ENCODE data around the gene KCNMA1.
"Not testable (repeated sequence)": the region's sequence is repeated elsewhere in the genome, so short reads cannot be mapped to it uniquely, and the experiment has no call there.

KCNMA1 gene

DNA sequence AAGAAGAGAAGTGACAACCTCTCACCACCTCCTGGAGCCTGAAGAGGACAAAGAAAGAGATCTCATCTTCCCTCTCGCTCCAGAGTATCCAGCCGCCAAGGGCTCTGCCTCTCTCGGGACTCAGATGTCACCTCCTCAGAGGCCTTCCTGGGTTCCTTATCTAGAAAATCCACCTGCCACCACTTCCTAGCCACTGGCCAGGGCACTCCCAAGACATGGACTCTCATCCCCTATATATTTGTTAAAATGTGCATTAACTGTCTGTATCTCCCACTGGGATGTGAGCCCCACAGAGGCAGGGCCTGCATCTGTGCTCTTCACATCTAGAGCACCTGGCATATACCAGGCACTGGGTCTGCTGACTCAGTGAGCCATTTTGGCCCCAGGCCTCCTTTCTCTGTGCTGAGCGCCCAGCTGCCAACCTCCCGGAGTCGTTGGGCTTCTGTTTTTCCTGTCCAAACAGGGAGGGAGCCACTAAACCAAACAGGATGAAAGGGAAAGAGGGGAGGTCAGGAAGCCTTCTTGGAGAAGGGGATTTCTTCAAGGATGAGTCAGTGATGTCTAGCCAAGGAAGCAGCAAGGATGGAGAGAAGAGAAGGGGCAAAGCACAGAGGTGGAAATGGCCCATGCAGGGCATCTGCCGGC lies 58.9 kb downstream of the KCNMA1 start:
- no peak for DNase-seq

DNA sequence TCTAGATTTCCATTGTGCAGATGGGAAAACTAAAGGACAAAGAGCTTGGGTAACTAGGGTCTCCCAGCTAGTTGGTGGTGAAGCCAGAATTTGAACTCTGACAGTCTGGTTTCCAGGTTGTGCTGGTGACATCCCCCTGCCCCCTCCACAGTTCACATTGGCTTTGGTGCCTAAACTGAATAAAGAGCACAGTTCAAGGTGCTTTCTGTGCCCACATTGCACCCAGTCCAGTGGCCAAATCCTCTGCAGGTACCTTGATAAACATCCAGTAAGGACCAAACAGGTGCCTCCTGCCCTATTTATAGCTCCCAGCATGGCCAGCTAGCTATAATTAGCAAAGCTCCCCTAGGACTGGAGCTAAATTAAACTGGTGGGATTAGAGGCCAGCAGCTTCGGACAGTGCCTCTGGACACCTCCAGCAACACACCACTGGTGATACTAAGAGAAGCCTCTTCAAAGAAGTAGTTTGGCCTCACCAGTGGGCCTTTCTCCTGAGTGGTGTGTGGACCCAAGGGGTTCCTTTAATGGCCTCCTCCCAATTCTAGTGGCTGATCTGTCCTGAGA lies 59.9 kb downstream of the KCNMA1 start:
- no peak for DNase-seq

DNA sequence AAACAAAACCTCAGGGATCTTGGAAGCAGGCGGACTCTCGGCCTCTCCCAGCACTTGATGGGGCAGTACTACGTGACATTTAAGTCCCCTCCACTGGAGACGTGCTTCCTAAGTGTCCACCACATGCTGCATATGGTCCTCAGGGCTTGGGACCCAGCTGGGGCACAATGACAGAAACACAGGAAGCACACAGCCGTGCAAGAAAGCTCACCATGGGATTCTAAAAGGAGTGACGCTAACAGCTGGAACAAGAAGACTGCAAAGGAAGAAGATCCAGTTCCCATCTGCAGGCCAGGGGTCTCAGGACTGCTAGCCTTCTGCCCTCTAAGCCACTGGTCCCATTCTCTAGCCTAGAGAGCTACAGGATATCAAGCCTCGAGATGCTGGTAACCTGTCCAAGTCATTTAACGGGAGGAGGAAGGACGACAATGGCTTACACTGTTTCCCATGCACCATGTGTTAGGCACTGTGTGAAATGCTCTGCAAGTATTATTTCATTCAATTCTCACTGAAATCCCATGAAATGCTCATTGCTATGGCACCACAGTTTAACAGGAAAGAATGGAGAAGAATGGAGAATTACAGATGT lies 61.1 kb downstream of the KCNMA1 start:
- no peak for DNase-seq

DNA sequence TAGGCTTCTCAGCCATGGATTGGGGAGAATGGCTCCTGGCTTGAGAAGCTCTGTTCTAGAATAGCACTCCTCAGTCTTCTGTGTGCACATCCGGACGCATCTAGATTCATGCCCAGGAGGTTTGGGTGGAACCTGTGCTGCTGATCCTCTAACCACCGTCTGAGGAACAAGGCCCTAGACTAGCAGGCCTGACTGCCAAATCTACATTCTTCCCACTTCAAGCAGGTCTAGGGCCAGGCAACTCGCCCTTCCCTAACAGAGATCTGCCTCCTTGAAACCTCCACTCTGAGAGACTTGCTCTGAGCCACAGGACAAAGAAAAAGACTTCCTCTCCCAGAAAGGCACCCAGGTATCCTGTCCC lies 61.6 kb downstream of the KCNMA1 start:
- DNase-seq = no peak

DNA sequence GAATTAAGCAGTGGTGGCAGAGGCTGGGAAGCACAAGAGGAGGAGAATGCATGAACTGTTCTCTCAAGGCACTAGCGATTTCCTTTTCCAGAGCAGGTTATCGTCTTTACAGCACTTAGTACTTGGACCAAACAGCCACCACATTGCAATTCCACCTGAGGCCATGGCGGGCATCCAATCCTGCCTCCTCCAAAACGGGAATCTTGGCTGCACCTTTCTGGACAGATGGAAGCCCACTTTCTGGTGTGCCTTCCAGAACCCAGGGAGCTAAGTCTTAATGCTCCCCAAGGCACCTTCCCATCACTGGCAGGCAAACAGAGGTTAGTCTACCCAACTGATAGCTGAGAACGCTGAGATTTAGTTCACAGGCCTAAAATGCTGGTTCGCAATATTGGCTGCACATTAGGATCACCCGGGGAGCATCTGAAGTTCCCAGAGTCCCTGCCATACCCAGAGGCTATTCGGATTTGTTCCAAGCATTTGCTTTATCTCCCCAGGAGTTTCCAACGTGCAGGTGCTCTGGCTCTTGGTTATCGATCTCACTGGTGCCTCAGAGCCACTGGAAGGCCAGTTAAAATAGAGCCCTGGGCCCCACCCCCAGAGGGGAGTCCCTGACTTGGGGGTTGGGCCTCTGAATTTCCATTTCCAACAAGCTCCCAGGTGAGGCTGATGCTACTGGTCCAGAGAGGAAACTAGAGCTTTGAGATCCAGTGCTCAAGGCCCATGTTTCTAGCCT lies 62.2 kb downstream of the KCNMA1 start:
- DNase-seq = no peak

DNA sequence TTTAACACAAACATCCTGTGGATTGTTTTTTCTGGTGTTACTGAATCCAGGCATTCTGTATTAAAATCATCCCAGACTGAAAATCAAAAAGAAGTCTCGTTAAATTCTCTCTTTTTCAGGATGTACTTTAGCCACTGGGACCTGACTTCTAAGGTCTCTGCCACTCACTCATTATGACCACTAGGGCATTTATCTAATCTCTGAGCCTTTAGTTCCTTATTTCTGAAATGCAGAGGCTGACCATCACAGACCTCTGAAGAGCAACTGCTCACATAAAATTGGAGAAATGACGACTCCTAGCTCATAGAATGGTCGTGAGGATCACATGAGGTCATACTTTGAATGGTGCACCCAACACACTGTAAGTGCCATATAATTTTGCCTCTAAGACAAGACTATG lies 63.2 kb downstream of the KCNMA1 start:
- no peak for DNase-seq

DNA sequence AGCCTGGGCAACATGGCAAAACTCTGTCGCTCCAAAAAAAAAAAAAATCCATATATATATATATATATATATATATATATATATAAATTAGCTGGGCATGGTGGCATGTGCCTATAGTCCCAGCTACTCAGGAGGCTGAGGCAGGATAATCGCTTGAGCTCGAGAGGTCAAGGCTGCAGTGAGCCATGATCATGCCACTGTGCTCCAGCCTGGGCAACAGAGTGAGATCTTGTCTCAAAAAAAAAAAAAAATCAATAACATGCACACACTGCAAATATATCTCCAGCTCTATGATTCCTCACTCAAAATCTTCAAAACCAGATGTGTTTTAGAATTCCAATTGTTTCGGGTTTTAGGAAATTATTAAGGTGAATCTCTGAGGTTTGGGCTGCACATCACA lies 65.1 kb downstream of the KCNMA1 start:
- not testable (repeated sequence) for DNase-seq

DNA sequence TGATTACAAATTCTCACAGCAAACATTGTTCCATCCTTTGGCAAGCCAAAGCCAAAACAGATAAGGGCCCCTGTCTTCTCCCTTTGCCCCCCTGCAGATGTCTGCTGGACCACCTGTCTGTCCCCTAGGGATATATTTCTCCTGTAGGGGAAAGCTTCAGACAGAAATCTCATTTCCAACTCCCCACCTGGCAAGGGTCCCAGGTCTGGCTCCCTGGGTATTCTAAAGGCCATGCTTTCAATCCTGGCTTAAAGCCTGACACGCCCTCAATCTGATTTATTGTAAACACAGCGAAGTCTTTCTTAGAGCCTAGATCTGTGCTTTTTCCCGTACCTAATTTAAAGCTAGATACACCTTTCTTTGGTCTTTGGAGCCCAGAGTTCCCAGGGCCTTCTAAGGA lies 66.1 kb downstream of the KCNMA1 start:
- DNase-seq = no peak

DNA sequence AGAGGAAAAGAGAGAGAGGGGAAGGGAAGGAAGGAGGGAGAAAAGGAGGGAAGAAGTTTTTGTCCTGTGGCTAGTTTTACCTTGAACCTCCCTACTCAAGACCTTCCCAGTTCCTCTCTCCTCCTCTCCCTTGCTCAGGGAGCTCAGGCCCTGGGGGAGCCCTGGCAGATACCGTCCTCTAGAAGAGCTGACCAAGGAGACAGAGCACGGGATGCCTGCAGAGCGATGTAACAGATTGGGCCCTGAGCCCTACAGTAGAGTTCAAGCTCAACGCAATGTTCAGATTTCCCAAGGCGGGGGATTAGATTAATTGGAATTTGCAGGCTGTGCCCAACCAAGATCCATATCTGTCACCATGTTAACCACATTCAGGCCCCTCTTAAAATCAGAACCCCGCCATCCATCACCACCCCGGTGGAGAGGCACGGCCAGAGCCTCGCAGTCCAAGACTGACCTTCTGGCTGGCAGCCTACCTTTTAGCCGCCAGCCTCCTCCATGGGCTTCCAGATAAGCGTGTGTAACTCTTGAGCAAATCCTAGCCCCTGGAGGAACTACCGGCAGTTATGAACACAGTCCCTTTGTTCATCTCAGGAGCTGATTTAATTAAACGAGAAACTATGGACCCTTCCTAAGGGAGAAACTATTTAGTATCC lies 70.6 kb downstream of the KCNMA1 start:
- DNase-seq = no peak

DNA sequence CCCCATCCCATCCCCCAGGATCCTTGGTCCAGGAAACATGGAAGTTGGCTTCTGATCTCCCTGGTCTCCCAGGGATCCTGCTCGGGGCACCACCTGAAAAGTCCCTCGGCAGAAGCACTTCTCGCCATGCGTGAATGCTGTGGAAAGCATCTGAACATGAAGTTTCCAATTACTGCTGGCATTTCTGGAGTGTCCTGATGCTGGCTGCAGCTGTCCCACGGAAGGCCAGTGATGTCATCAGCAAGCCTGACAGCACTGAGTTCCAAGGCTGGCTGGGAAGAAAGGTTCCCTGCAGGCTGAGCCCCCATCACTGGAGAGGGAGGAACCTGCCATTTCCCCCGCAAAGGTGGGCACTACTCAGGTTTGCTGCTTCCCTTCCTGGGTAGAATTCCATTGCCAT lies 71.4 kb downstream of the KCNMA1 start:
- no peak for DNase-seq

DNA sequence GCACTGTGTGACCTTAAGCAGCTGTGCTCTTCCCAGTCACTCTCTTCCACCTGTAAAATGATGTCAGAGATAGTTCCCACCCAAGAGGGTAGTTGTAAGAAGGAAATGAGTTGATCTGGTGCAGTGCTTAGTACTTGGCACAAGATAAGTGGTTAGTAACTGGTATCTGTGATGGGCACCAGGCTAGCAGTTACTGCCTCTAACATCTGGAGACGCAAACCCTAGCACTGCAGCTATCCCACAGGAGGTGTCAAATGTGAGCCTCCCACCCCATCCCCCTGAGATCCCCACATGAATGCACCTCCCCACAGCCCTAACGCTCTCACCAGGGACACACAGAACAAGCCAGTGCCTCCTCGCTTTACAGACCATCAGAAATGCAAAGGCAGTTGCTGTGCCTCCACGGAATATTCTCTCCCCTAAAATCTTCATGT lies 72.0 kb downstream of the KCNMA1 start:
- no peak for DNase-seq

DNA sequence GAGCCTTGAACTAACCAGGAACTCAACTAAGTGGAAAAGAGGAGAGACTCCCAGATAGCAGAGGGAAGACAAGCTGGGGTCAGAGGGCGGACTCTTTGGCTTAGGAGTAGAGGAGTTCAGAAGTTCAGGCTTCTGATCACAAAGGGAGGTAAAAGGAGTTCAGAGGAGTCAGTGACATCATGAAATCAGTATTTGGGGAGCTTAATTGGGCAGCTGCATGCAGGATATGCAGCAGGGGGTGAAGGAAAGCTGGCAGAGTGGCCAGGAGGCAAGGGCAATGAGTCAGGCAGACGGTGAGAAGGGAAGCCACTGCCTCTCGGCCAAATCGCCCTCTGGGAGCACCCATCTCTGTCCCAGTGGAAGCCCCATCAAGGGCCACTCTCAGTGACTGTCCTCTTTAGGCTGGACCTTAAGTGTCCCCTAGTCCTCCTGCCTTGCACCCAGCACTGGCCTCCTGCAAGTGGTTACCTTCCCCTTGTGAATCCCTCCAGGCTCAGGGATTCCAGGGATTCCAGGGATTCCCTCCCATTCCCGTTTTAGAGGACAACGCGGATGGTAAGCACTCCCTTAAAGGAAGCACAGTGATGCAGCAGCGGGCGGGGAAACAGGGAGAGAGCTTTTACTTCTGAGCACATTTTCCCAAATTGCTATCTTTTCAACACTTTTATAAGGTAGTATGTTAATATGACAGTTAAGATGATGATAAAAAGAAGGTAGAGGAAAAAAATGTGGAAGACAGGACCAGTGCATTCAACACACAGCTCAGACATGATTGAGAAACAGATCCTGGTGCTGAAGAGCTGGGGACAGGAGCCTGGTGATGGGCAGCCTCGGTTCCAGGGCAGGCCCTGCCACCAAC lies 72.6 kb downstream of the KCNMA1 start:
- no peak for DNase-seq

DNA sequence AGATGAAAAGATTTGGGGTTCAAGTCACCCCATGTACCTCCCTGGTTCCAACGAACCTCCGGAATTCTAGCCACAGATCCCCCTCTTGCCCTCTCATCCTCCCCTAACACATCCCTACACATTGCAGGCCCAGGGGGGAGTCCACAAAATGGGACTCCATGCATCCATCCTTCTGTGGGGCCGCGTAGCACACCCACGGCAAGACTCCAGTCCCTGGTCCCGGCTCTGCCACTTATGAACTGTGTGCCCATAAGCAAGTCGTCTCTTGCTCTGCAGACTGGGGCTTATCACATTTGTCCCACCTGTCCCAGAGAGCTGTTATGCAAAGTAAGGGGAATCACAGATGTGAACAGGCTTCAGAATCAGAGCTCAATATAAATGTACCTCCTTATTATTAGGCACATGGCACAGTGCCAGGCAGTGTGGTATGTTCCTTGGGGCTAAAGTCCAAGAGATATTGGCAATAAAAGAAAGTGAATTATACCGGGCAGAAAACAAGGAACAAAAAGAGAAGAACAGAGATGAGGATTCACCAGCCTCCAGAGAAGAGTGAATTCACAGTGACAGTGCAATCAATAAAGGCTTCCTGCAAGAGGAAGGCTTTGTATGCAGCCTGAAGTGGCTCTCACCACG lies 73.9 kb downstream of the KCNMA1 start:
- DNase-seq = no peak

DNA sequence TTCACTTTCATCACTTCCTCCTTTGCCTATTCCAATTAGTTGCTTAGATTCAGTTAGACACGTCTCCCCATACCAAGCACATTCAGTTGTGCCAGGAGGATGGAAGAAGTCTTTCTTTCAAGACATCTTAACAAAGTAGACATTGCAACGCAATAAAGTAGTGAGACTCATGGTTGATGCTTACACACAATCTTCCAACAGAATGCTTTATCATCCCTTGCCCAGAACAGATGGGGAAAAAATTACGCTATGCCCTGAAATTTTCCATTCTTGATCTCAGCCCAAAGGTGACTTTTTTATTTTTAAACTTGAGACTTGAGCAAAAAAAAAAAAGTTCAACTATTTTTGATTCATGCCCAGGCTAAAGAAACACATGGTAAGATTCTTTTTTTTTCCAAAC lies 74.9 kb downstream of the KCNMA1 start:
- no peak for DNase-seq

DNA sequence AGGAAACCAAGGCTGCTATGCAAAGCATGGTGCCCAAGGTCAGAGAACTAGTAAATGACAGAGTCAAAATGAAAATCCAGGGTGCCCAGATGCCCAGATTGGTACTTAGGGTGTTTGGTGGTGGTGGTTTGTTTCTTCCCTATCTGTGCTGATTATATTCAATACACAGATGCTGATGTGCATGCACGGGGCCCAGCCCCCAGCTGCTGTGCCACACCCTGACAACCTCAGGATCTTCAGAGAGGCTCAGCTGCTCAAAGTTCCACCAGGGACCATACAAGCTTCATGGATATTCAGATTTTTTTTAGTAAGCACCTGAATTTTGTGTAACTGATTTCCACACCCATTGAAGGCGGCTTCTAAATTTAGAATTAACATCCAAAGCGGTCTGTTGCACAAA lies 75.6 kb downstream of the KCNMA1 start:
- no peak for DNase-seq

DNA sequence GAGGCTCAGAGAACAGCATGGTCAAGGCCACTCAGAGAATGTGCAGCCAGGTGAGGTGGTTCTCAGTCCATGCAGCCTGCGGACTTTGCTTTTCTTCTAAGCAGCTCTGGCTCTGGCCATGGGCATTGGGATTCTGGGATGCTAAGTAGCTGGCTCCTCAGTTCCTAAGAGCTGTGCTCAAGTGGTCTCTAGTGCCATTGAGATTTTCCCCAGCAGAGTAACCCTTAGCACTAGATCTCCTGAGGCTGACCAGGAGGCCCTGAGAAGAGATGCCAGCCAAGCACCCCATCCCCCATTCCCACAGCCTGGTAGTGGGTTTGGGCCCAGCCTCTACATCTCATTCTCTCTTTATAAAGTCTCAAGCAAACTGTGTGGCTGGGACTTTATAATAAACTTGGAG lies 77.1 kb downstream of the KCNMA1 start:
- DNase-seq = peak in 1 of 2 experiments; percentile 36

DNA sequence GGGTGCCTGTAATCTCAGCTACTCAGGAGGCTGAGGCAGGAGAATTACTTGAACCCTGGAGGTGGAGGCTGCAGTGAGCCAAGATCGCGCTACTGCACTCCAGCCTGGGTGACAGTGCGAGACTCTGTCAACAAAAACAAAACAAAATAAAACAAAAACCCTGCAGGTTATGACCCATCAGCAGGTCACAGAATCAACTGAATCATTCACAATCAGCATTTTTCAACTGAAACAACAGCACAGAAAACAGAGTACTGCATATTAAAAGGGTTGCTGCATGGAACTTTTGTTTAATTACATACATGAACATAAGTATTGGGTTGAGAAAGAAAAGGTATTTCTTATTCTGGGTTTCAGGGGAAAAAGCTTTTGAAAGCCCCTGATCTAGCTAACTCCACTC lies 77.6 kb downstream of the KCNMA1 start:
- DNase-seq = no peak

DNA sequence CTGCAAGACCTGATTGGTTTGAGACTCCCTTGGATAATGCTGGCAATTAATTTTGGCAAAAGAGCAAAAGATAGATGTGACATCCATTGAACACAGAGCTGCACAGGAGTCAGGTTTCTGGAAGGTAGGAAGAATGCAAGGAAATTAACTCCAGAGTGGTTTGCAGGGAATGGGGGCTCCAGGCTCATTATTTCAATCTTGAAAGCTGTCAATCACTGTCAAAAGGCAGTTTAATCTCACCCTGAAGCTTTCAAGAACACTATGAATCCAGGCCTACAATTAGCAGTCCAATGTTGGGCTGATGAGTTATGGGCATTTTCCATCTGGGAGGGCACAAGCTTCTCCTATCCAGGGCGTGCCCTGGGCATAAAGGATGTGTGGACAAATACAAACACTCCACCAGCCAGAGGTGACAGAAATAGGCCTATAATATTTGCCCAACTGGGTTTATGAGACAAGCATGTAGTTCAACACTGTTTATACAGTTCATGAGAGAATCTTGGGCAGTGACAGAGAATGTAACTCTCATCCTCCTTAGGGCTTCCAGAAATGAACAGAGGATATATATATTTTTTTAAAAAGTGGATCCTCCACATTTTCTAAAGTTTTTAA lies 80.5 kb downstream of the KCNMA1 start:
- DNase-seq = no peak

DNA sequence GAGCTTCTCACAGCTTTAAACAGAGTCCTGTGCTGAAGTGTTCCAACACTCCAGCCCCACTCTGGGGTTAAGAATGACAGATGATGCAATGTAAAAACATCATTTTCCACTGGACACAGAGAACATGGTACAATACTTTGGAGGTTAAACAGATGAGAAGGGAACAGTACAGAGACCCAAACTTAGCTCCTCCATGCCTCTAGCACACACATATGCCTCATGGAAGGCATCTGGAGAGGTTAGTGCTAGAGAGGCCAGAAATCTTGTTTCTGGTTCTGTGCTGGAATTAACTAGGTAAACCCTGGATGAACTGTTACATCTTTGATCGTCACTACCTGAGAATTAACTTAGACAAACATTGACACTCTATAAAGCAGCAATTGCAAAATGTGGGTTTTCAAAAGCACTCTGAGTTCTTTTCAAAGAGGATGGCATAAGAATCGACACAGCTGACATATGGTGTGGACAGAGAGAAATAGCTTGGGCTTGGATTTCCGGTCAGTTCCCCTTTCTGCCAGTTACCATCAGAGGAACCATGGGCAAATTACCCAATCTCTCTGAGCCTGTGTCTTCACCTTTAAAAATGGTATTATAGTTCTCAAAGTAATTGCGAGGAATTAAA lies 81.9 kb downstream of the KCNMA1 start:
- no peak for DNase-seq

DNA sequence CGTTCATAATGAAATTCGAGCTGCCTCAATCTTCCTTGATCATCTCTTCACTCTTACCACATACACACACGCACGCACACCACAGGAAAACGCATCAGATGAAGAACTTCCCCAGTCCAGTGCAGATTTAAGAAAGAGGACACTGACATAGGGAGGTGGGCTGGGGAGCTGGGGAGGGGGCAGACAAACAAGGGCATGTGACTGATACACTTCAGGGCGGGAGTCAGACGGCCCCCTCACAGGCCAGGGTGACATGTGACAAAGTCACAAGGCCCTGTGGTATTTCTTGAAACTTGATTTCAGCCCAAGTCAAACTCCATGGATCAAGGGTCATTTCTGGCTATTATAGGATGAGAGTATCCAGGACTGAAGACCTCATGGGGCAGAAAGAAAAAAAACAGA lies 82.6 kb downstream of the KCNMA1 start:
- no peak for DNase-seq

DNA sequence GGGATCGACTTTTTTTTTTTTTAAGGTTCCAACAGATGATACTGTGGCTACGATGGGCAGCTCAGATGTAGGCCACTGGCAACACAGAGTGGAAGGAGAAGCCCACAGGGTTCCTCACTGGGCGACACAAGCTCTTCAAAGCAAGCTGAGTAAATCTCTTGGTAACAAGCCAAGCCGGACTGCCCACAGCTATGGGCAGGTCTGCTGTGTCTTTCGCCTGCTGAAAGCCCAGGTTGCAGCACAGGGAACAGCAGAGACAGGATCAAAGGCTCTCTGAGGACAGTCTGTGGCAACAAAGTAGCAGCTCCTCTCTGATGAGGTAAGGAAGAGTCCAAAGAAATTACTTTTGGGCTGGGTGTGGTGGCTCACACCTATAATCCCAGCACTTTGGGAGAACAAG lies 83.6 kb downstream of the KCNMA1 start:
- no peak for DNase-seq
